ENCODE measurements around the gene RXRB. TPM values are rescaled to one million over a fixed set of nuclear protein-coding genes. Genes with fewer than 3 reads are reported as not detected.

Gene RXRB
- total and polyA plus RNA-seq, 8 donors = 2.9 to 50.4 (median 16.6) TPM

GRCh38 chr6:33198159-33198852 is 2.2 kb downstream of the RXRB start:
- no peak for DNase-seq
- Histone ChIP-seq H3K4me1 (peaks cover 42 to 57% (median 54%) of the 10 kb centered on the region in 4 donors), H3K27ac (peak overlapping the region; percentile 25 to 45 (median 39)), H3K9me3 (no peaks in the 10 kb centered on the region), H3K36me3 (peaks cover 45 to 62% (median 54%) of the 10 kb centered on the region in 4 donors), H3K4me3 (peak overlapping the region in 1 of 4 donors; percentile 91), H3K27me3 (peaks cover 0 to 3% (median 0%) of the 10 kb centered on the region in 3 donors)
- intact Hi-C loops (cut with DNase I; ENCODE audit: low total_unique reads) = no loop called here
- WGBS, 5 donors = 60 to 81% (median 70%) methylated on average over 6 of the region's 6 CpGs
- TF ChIP-seq EP300 (IDR thresholded peaks at IDR 0.05) = no peak
- TF ChIP-seq POLR2A (IDR thresholded peaks at IDR 0.05) = no peak
- TF ChIP-seq POLR2AphosphoS5 (IDR thresholded peaks at IDR 0.05) = no peak
- TF ChIP-seq CTCF (IDR thresholded peaks at IDR 0.05) = no peak

GRCh38 chr6:33197431-33198048 is 2.9 kb downstream of the RXRB start:
- Histone ChIP-seq H3K4me3 (peak overlapping the region in 1 of 4 donors; percentile 1), H3K4me1 (peaks cover 46 to 57% (median 51%) of the 10 kb centered on the region in 4 donors), H3K36me3 (peaks cover 38 to 54% (median 47%) of the 10 kb centered on the region in 4 donors), H3K27ac (peak overlapping the region; percentile 25 to 45 (median 39)), H3K9me3 (no peaks in the 10 kb centered on the region), H3K27me3 (peaks cover 0 to 10% (median 4%) of the 10 kb centered on the region in 3 donors)
- DNase-seq = peak; percentile 76 to 85
- intact Hi-C loops (cut with DNase I; ENCODE audit: low total_unique reads) = no loop called here
- TF ChIP-seq POLR2AphosphoS5 (IDR thresholded peaks at IDR 0.05) (peak in 1 of 3 donors; percentile 74), POLR2A (IDR thresholded peaks at IDR 0.05) (no peak), CTCF (IDR thresholded peaks at IDR 0.05) (peak in 5 of 7 experiments; percentile 31 to 67 (median 59)), EP300 (IDR thresholded peaks at IDR 0.05) (no peak)
- WGBS, 5 donors = 20 to 28% (median 23%) methylated on average over 12 of the region's 12 CpGs

GRCh38 chr6:33195304-33196165 is 4.9 kb downstream of the RXRB start:
- Histone ChIP-seq H3K27me3 (peaks cover 0 to 30% (median 18%) of the 10 kb centered on the region in 3 donors), H3K27ac (no peak overlapping the region), H3K4me3 (no peak overlapping the region), H3K9me3 (no peaks in the 10 kb centered on the region), H3K36me3 (peaks cover 34 to 46% (median 38%) of the 10 kb centered on the region in 4 donors), H3K4me1 (peaks cover 39 to 52% (median 47%) of the 10 kb centered on the region in 4 donors)
- TF ChIP-seq CTCF (IDR thresholded peaks at IDR 0.05) (no peak), EP300 (IDR thresholded peaks at IDR 0.05) (no peak), POLR2AphosphoS5 (IDR thresholded peaks at IDR 0.05) (no peak), POLR2A (IDR thresholded peaks at IDR 0.05) (no peak)
- 76 to 82% (median 80%) methylated on average over 15 of the region's 15 CpGs for WGBS, 5 donors
- intact Hi-C loops (cut with DNase I; ENCODE audit: low total_unique reads) = no loop called here
- DNase-seq = no peak

- H3K4me3 ChIP-seq = no peak overlapping the region
- H3K9me3 ChIP-seq = no peaks in the 10 kb centered on the region
- H3K4me1 ChIP-seq = peaks cover 35 to 49% (median 42%) of the 10 kb centered on the region in 4 donors
- peaks cover 34 to 46% (median 38%) of the 10 kb centered on the region in 4 donors for H3K36me3 ChIP-seq
- no peak overlapping the region for H3K27ac ChIP-seq
- 72 to 83% (median 77%) methylated on average over 8 of the region's 8 CpGs for WGBS, 5 donors
- peaks cover 0 to 41% (median 18%) of the 10 kb centered on the region in 3 donors for H3K27me3 ChIP-seq
- intact Hi-C loops (cut with DNase I; ENCODE audit: low total_unique reads) = no loop called here
- DNase-seq = no peak
- no peak for TF ChIP-seq POLR2A (IDR thresholded peaks at IDR 0.05)
Measured at GRCh38 chr6:33194431-33194979, 6.0 kb downstream of the RXRB start.
